ENCODE data around the gene SYNGR1.

SYNGR1 gene

GRCh38 chr22:39308614-39309363 lies 41.0 kb upstream of the SYNGR1 start:
- peak overlapping the region; percentile 27 for H2AK5ac ChIP-seq (ENCODE audit: low read length)
- no peak overlapping the region for H4K12ac ChIP-seq (ENCODE audit: low read depth, low read length)
- H4K91ac ChIP-seq (ENCODE audit: low read depth, low read length), result peak overlapping the region; percentile 68
- peak overlapping the region; percentile 55 for H2BK120ac ChIP-seq (ENCODE audit: insufficient read depth, low read length, poor library complexity)
- peak overlapping the region; percentile 23 for H4K8ac ChIP-seq (ENCODE audit: low read depth, low read length)
- H3K18ac ChIP-seq (ENCODE audit: low read length), result peak overlapping the region; percentile 33
- H3K4me1 ChIP-seq (ENCODE audit: control insufficient read depth in 1 of 2, insufficient read depth in 2 of 2, low read length in 2 of 2), result peaks cover 31 to 40% of the 10 kb centered on the region in 2 experiments
- H2AFZ ChIP-seq (ENCODE audit: insufficient read depth, low read length, poor library complexity), result no peak overlapping the region
- peak overlapping the region; percentile 29 for H3K4me2 ChIP-seq (ENCODE audit: low read length)
- H3K27me3 ChIP-seq (ENCODE audit: insufficient read depth, low read length), result no peaks in the 10 kb centered on the region
- H3K4ac ChIP-seq (ENCODE audit: low read depth, low read length), result peak overlapping the region; percentile 18
- H3K4me3 ChIP-seq (ENCODE audit: low read depth, low read length), result no peak overlapping the region
- peaks cover 17% of the 10 kb centered on the region for H3K79me1 ChIP-seq (ENCODE audit: low read length)
- peaks cover 1% of the 10 kb centered on the region for H3K9me3 ChIP-seq (ENCODE audit: insufficient read depth, low read depth, low read length)
- WGBS (ENCODE audit: extremely low coverage, insufficient coverage, insufficient read length), result no CpG with 5 or more reads among the region's 24 CpGs
- peak overlapping the region; percentile 50 for H2BK5ac ChIP-seq (ENCODE audit: low read depth, low read length, poor library complexity)
- peaks cover 24% of the 10 kb centered on the region in 2 experiments for H3K36me3 ChIP-seq (ENCODE audit: control insufficient read depth in 1 of 2, insufficient read depth in 2 of 2, low read length in 2 of 2)
- no peaks in the 10 kb centered on the region for H3K79me2 ChIP-seq (ENCODE audit: control insufficient read depth, insufficient read depth, low read length, poor library complexity)
- H3K23ac ChIP-seq (ENCODE audit: low read length), result no peak overlapping the region
- peak overlapping the region; percentile 33 for H3K14ac ChIP-seq (ENCODE audit: low read length)
- H3K9ac ChIP-seq (ENCODE audit: low read length), result no peak overlapping the region
- peak overlapping the region; percentile 52 for H2BK12ac ChIP-seq (ENCODE audit: low read length)
- H3K27ac ChIP-seq (ENCODE audit: low read depth, low read length), result peak overlapping the region; percentile 79
- DNase-seq, result peak; percentile 92 to 95

GRCh38 chr22:39309364-39309861 lies 40.4 kb upstream of the SYNGR1 start:
- no CpG with 5 or more reads among the region's 18 CpGs for WGBS (ENCODE audit: extremely low coverage, insufficient coverage, insufficient read length)
- H3K9me3 ChIP-seq (ENCODE audit: insufficient read depth, low read depth, low read length), result peaks cover 4% of the 10 kb centered on the region
- H4K8ac ChIP-seq (ENCODE audit: low read depth, low read length), result peak overlapping the region; percentile 23
- peaks cover 26 to 36% of the 10 kb centered on the region in 2 experiments for H3K4me1 ChIP-seq (ENCODE audit: control insufficient read depth in 1 of 2, insufficient read depth in 2 of 2, low read length in 2 of 2)
- peak overlapping the region; percentile 25 for H3K14ac ChIP-seq (ENCODE audit: low read length)
- H3K36me3 ChIP-seq (ENCODE audit: control insufficient read depth in 1 of 2, insufficient read depth in 2 of 2, low read length in 2 of 2), result peaks cover 30 to 31% of the 10 kb centered on the region in 2 experiments
- H3K79me1 ChIP-seq (ENCODE audit: low read length), result peaks cover 15% of the 10 kb centered on the region
- peak overlapping the region; percentile 55 for H2BK120ac ChIP-seq (ENCODE audit: insufficient read depth, low read length, poor library complexity)
- peak overlapping the region; percentile 79 for H3K27ac ChIP-seq (ENCODE audit: low read depth, low read length)
- peak; percentile 87 to 89 for DNase-seq
- H3K27me3 ChIP-seq (ENCODE audit: insufficient read depth, low read length), result no peaks in the 10 kb centered on the region
- H3K23ac ChIP-seq (ENCODE audit: low read length), result no peak overlapping the region
- peak overlapping the region; percentile 21 for H2AK5ac ChIP-seq (ENCODE audit: low read length)
- no peak overlapping the region for H3K4me3 ChIP-seq (ENCODE audit: low read depth, low read length)
- no peak overlapping the region for H2AFZ ChIP-seq (ENCODE audit: insufficient read depth, low read length, poor library complexity)
- H3K4me2 ChIP-seq (ENCODE audit: low read length), result peak overlapping the region; percentile 29
- H3K9ac ChIP-seq (ENCODE audit: low read length), result no peak overlapping the region
- H4K12ac ChIP-seq (ENCODE audit: low read depth, low read length), result no peak overlapping the region
- H3K4ac ChIP-seq (ENCODE audit: low read depth, low read length), result peak overlapping the region; percentile 38
- H4K91ac ChIP-seq (ENCODE audit: low read depth, low read length), result peak overlapping the region; percentile 68
- peak overlapping the region; percentile 29 for H2BK12ac ChIP-seq (ENCODE audit: low read length)
- peak overlapping the region; percentile 50 for H2BK5ac ChIP-seq (ENCODE audit: low read depth, low read length, poor library complexity)
- peak overlapping the region; percentile 48 for H3K18ac ChIP-seq (ENCODE audit: low read length)
- no peaks in the 10 kb centered on the region for H3K79me2 ChIP-seq (ENCODE audit: control insufficient read depth, insufficient read depth, low read length, poor library complexity)

- Histone ChIP-seq H2AK5ac (ENCODE audit: low read length) (peak overlapping the region; percentile 21), H3K23ac (ENCODE audit: low read length) (no peak overlapping the region), H2BK12ac (ENCODE audit: low read length) (peak overlapping the region; percentile 29), H3K27ac (ENCODE audit: low read depth, low read length) (peak overlapping the region; percentile 79), H3K9ac (ENCODE audit: low read length) (no peak overlapping the region), H3K27me3 (ENCODE audit: insufficient read depth, low read length) (no peaks in the 10 kb centered on the region), H3K79me2 (ENCODE audit: control insufficient read depth, insufficient read depth, low read length, poor library complexity) (no peaks in the 10 kb centered on the region), H4K8ac (ENCODE audit: low read depth, low read length) (no peak overlapping the region), H3K14ac (ENCODE audit: low read length) (peak overlapping the region; percentile 22), H4K91ac (ENCODE audit: low read depth, low read length) (peak overlapping the region; percentile 65), H3K4ac (ENCODE audit: low read depth, low read length) (peak overlapping the region; percentile 38), H3K9me3 (ENCODE audit: insufficient read depth, low read depth, low read length) (peaks cover 2% of the 10 kb centered on the region), H2BK120ac (ENCODE audit: insufficient read depth, low read length, poor library complexity) (peak overlapping the region; percentile 54), H3K4me3 (ENCODE audit: low read depth, low read length) (no peak overlapping the region), H3K4me2 (ENCODE audit: low read length) (no peak overlapping the region), H2BK5ac (ENCODE audit: low read depth, low read length, poor library complexity) (peak overlapping the region; percentile 43), H3K4me1 (ENCODE audit: control insufficient read depth in 1 of 2, insufficient read depth in 2 of 2, low read length in 2 of 2) (peaks cover 24 to 34% of the 10 kb centered on the region in 2 experiments), H2AFZ (ENCODE audit: insufficient read depth, low read length, poor library complexity) (no peak overlapping the region), H3K18ac (ENCODE audit: low read length) (peak overlapping the region; percentile 48), H4K12ac (ENCODE audit: low read depth, low read length) (no peak overlapping the region), H3K79me1 (ENCODE audit: low read length) (peaks cover 15% of the 10 kb centered on the region), H3K36me3 (ENCODE audit: control insufficient read depth in 1 of 2, insufficient read depth in 2 of 2, low read length in 2 of 2) (peaks cover 37% of the 10 kb centered on the region in 2 experiments)
- no CpG with 5 or more reads among the region's 16 CpGs for WGBS (ENCODE audit: extremely low coverage, insufficient coverage, insufficient read length)
- DNase-seq, result peak; percentile 88 to 91
These were observed 39.7 kb upstream of the SYNGR1 start for GRCh38 chr22:39309881-39310714.

- H4K91ac ChIP-seq (ENCODE audit: low read depth, low read length), result no peak overlapping the region
These were observed 38.0 kb upstream of the SYNGR1 start for GRCh38 chr22:39311592-39312400.

More at GRCh38 chr22:39311592-39312400, 38.0 kb upstream of the SYNGR1 start:
- Histone ChIP-seq H3K4me1 (ENCODE audit: control insufficient read depth in 1 of 2, insufficient read depth in 2 of 2, low read length in 2 of 2) (peaks cover 24 to 34% of the 10 kb centered on the region in 2 experiments), H3K9me3 (ENCODE audit: insufficient read depth, low read depth, low read length) (peaks cover 2% of the 10 kb centered on the region), H2AFZ (ENCODE audit: insufficient read depth, low read length, poor library complexity) (no peak overlapping the region), H3K14ac (ENCODE audit: low read length) (no peak overlapping the region), H3K4me3 (ENCODE audit: low read depth, low read length) (no peak overlapping the region), H3K79me1 (ENCODE audit: low read length) (peaks cover 15% of the 10 kb centered on the region), H3K27me3 (ENCODE audit: insufficient read depth, low read length) (no peaks in the 10 kb centered on the region), H3K23ac (ENCODE audit: low read length) (no peak overlapping the region), H3K9ac (ENCODE audit: low read length) (no peak overlapping the region), H4K8ac (ENCODE audit: low read depth, low read length) (no peak overlapping the region), H3K36me3 (ENCODE audit: control insufficient read depth in 1 of 2, insufficient read depth in 2 of 2, low read length in 2 of 2) (peaks cover 53% of the 10 kb centered on the region in 2 experiments), H3K27ac (ENCODE audit: low read depth, low read length) (no peak overlapping the region), H2BK12ac (ENCODE audit: low read length) (no peak overlapping the region), H3K18ac (ENCODE audit: low read length) (no peak overlapping the region), H2BK5ac (ENCODE audit: low read depth, low read length, poor library complexity) (no peak overlapping the region), H2AK5ac (ENCODE audit: low read length) (no peak overlapping the region), H4K12ac (ENCODE audit: low read depth, low read length) (no peak overlapping the region), H2BK120ac (ENCODE audit: insufficient read depth, low read length, poor library complexity) (no peak overlapping the region), H3K79me2 (ENCODE audit: control insufficient read depth, insufficient read depth, low read length, poor library complexity) (peaks cover 2% of the 10 kb centered on the region), H3K4me2 (ENCODE audit: low read length) (no peak overlapping the region), H3K4ac (ENCODE audit: low read depth, low read length) (no peak overlapping the region)
- no peak for DNase-seq
- no CpG with 5 or more reads among the region's 19 CpGs for WGBS (ENCODE audit: extremely low coverage, insufficient coverage, insufficient read length)

All from trophoblast cell (in vitro differentiated cells and primary cell).